Measurements from ENCODE around the gene ANKDD1A.
A peak's percentile ranks its signal among the peaks of the same experiment; 100 is the strongest.

Gene ANKDD1A

GRCh38 chr15:64969401-64969800, 57.7 kb downstream of the ANKDD1A start:
- no peak for DNase-seq (ENCODE audit: low read depth in 2 of 2)

- no peak for DNase-seq (ENCODE audit: low read depth in 2 of 2)
Observed at GRCh38 chr15:64970698-64971097, 59.0 kb downstream of the ANKDD1A start.

GRCh38 chr15:64975390-64975789, 63.7 kb downstream of the ANKDD1A start:
- no peak for DNase-seq (ENCODE audit: low read depth in 2 of 2)

- DNase-seq (ENCODE audit: low read depth in 2 of 2), result no peak
Observed at GRCh38 chr15:64979252-64979710, 67.6 kb downstream of the ANKDD1A start.

GRCh38 chr15:64981812-64982431, 70.2 kb downstream of the ANKDD1A start:
- no peak for DNase-seq (ENCODE audit: low read depth in 2 of 2)

- no peak for DNase-seq (ENCODE audit: low read depth in 2 of 2)
Observed at GRCh38 chr15:64982472-64982871, 70.8 kb downstream of the ANKDD1A start.

GRCh38 chr15:64985366-64986033, 73.8 kb downstream of the ANKDD1A start:
- no peak for DNase-seq (ENCODE audit: low read depth in 2 of 2)

- no peak for DNase-seq (ENCODE audit: low read depth in 2 of 2)
Observed at GRCh38 chr15:64987136-64987535, 75.4 kb downstream of the ANKDD1A start.

- DNase-seq (ENCODE audit: low read depth in 2 of 2), result peak; percentile 87 to 92
Observed at GRCh38 chr15:64989416-64990167, 77.9 kb downstream of the ANKDD1A start, which contains the start of gene SPG21. SPG21 (minus strand) TSS chr15:64989914; CDS start chr15:64983569, 6,345 bp downstream.

GRCh38 chr15:64990168-64990470, 78.4 kb downstream of the ANKDD1A start:
- no peak for DNase-seq (ENCODE audit: low read depth in 2 of 2)

GRCh38 chr15:64991536-64992135, 79.9 kb downstream of the ANKDD1A start:
- DNase-seq (ENCODE audit: low read depth in 2 of 2), result no peak

- no peak for DNase-seq (ENCODE audit: low read depth in 2 of 2)
Observed at GRCh38 chr15:64993290-64993689, 81.6 kb downstream of the ANKDD1A start.

- no peak for DNase-seq (ENCODE audit: low read depth in 2 of 2)
Observed at GRCh38 chr15:64997066-64997465, 85.4 kb downstream of the ANKDD1A start.

- no peak for DNase-seq (ENCODE audit: low read depth in 2 of 2)
Observed at GRCh38 chr15:64997745-64998375, 86.2 kb downstream of the ANKDD1A start.

- DNase-seq (ENCODE audit: low read depth in 2 of 2), result no peak
Observed at GRCh38 chr15:65004993-65005392, 93.3 kb downstream of the ANKDD1A start.

- no peak for DNase-seq (ENCODE audit: low read depth in 2 of 2)
Observed at GRCh38 chr15:65006876-65007275, 95.2 kb downstream of the ANKDD1A start.

Data from stimulated activated CD8-positive, alpha-beta memory T cell treated with anti-CD3 and anti-CD28 coated beads, Interleukin-2, amount 100 ng/mL, for 48 hours (primary cell).